Measurements from ENCODE around the gene SYT2. TPM values are rescaled to one million over a fixed set of nuclear protein-coding genes. Genes with fewer than 3 reads are reported as not detected.

Gene SYT2
- total RNA-seq, result under 0.01 TPM in 1 of 2 replicates, not detected in the other

DNA sequence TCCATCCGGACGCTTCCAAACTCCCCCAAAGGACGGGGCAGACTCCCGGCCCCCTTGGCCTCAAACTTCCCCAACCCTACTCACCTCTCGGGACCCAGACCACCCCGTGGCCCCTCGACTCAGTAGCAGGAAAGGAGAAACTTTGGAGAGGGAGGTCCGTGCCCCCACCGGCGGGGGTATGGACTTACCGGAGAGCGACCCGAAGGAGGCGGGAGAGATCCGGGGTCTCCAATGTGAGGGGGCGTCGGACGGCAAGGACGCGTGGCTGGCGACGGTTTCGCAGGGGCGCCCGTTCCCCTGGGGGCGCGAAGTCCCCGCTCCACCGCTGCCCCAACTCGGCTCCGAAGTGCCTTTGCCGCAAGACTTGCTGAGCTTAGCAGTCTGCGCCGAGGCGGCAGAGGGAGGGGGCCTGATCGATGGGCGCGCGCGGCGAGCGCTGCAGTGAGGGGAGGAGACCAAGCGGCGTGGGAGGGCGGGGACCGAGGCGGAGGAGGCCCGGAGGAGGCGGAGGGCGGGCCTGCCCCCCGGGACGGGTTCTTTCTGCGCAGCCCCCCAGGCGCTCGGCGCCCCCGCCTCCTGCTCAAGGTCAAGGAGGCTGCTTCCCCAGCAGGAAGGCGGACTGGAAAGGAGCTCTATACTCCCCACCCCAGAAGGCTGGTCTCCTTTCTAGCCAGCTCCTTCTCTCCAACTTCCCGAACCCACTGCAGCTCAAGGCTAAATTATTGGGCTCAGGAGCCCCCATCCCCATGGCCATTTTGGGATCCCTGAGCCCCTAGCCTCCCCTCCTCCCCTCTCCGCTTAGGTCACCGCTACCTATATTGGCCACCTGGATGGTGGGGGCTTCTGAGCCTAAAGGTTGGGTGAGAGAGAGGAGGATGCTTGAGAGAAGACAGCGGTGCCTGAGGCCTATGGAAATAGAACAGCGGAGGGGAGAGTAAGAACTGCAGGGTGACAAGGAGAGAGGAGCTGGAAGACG is at the start of gene SYT2:
SYT2 (minus strand) TSS at position 385 of the 976 bp plus-strand sequence. CDS start 104,682 bp downstream, outside the sequence.

Other genes starting within 250 kb of the SYT2 start
- gene KDM5B, start 98.0 kb upstream of the SYT2 start, total RNA-seq, result 65.7 and 85.5 TPM in 2 replicates
- gene PCAT6, start 100.5 kb upstream of the SYT2 start, total RNA-seq, result 0.55 TPM in 1 of 2 replicates, not detected in the other
- 3.3 and 4.7 TPM in 2 replicates for gene RABIF, start 178.7 kb upstream of the SYT2 start, total RNA-seq
- gene KLHL12, start 216.8 kb upstream of the SYT2 start, total RNA-seq, result 31.9 and 36.3 TPM in 2 replicates
- gene ADIPOR1, start 247.9 kb upstream of the SYT2 start, total RNA-seq, result 93.6 and 126 TPM in 2 replicates

Data from smooth muscle cell of bladder (primary cell).